Nephron (organoid): Measurements from ENCODE around the gene WWOX.

Source experiments
- H3K27ac Mint-ChIP-seq, 3 experiments: 2 replicates each; pipeline ENCODE4 v1.8.0; 2020; ENCODE audit warnings: mixed read lengths in 3 of 3, mild to moderate bottlenecking in 2 of 3, moderate library complexity in 1 of 3
- H3K27me3 Mint-ChIP-seq: 2 replicates; pipeline ENCODE4 v1.8.0; 2021; ENCODE audit warnings: low read depth, mild to moderate bottlenecking, moderate library complexity, mixed read lengths
- H3K36me3 Mint-ChIP-seq: 2 replicates; pipeline ENCODE4 v1.8.0; 2020; ENCODE audit warnings: low read depth, mixed read lengths
- H3K4me1 Mint-ChIP-seq: 2 replicates; pipeline ENCODE4 v1.8.0; 2020; ENCODE audit warnings: mixed read lengths
- H3K4me3 Mint-ChIP-seq, 3 experiments: 2 replicates each; pipeline ENCODE4 v1.8.0; 2020; ENCODE audit warnings: mild to moderate bottlenecking in 3 of 3, mixed read lengths in 3 of 3, moderate library complexity in 2 of 3
- H3K9me3 Mint-ChIP-seq: 2 replicates; pipeline ENCODE4 v1.8.0; 2020; ENCODE audit warnings: mixed read lengths
- TF ChIP-seq, protein P1 (sequence below), 3 experiments: fragments of 200-600 bp; sonication (generic); IDR thresholded peaks; one replicate each; pipeline ENCODE4 v1.5.0; 2021; ENCODE audit warnings: antibody characterized with exemption in 3 of 3; ENCODE audit not compliant: unreplicated experiment in 3 of 3

Gene WWOX

DNA sequence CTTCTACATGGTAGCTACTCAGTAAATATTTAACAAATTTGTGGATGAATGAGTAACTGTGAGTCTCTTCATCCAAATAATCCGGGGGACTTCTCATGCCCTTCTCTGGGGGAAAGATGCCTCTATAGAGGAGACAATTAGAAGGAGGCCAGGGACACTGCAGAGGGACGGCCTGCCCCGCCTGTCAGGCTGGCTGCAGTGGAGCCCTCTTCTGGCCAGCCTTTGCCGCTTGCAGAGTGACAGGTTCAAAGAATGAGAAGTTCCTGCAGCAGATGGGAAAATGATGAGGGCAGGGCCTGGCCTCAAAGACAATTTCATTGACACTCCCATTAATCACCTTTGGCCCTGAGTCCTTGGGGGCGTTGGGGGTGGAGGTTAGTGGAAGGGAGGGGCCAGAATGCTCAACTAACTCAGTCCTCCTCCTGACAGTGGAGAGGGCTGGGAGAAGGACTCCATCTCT is 1162.1 kb downstream of the WWOX start:
- no peaks in the 10 kb centered on the region for H3K36me3 Mint-ChIP-seq
- H3K27me3 Mint-ChIP-seq, result peaks cover 14% of the 10 kb centered on the region
- H3K4me1 Mint-ChIP-seq, result peaks cover 9% of the 10 kb centered on the region
- TF ChIP-seq, protein P1, sequence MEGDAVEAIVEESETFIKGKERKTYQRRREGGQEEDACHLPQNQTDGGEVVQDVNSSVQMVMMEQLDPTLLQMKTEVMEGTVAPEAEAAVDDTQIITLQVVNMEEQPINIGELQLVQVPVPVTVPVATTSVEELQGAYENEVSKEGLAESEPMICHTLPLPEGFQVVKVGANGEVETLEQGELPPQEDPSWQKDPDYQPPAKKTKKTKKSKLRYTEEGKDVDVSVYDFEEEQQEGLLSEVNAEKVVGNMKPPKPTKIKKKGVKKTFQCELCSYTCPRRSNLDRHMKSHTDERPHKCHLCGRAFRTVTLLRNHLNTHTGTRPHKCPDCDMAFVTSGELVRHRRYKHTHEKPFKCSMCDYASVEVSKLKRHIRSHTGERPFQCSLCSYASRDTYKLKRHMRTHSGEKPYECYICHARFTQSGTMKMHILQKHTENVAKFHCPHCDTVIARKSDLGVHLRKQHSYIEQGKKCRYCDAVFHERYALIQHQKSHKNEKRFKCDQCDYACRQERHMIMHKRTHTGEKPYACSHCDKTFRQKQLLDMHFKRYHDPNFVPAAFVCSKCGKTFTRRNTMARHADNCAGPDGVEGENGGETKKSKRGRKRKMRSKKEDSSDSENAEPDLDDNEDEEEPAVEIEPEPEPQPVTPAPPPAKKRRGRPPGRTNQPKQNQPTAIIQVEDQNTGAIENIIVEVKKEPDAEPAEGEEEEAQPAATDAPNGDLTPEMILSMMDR (IDR thresholded peaks at IDR 0.05; ENCODE audit: unreplicated experiment in 3 of 3), result peak; percentile 34 to 60 (median 57)
- H3K4me3 Mint-ChIP-seq, result no peak overlapping the region
- no peaks in the 10 kb centered on the region for H3K9me3 Mint-ChIP-seq
- peak overlapping the region in 1 of 3 experiments; percentile 66 for H3K27ac Mint-ChIP-seq

DNA sequence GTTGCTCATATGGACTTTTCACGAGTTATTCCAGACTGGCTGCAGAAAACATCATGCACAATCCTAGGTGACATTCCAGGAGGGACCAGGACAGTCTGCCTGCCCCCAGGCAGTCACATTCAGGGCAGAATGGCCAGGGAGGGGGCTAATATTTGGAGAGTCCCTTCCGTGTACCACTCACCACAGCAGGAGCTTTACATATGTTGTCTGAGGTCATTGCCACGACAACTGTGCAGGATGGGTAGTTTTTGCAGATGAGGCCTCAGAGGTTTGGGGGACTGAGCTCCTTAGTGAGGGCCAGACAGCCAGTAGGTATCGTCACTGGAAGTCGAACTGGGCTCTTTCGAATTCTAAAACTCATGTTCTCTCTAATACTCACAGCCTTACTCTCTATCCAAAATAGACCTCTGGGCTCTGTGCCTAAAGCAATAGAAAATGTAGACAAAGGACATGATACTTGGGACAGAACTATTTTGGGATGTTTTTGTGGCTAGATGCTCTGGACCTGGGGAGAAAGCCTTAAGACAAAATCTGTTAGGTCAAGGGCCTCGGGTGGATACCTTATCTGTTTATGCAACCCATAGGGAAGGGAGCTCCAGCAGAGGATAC is 1162.6 kb downstream of the WWOX start:
- Mint-ChIP-seq H3K36me3 (no peaks in the 10 kb centered on the region), H3K27ac (peak overlapping the region in 1 of 3 experiments; percentile 17), H3K9me3 (no peaks in the 10 kb centered on the region), H3K27me3 (peaks cover 14% of the 10 kb centered on the region), H3K4me1 (peaks cover 9% of the 10 kb centered on the region), H3K4me3 (no peak overlapping the region)
- TF ChIP-seq, protein P1 (IDR thresholded peaks at IDR 0.05; ENCODE audit: unreplicated experiment in 3 of 3), result no peak
